PFSK-1 (cell line): ENCODE results near the gene AS3MT.

Experiments
- POLR2AphosphoS5 ChIP-seq: IDR thresholded peaks from 2 replicates; pipeline ENCODE4 v1.6.1; 2012; ENCODE audit warnings: low read depth, mild to moderate bottlenecking, control low read depth, low read length, moderate library complexity
- SIN3A ChIP-seq: IDR thresholded peaks from 2 replicates; pipeline ENCODE4 v1.6.1; 2012; ENCODE audit warnings: mild to moderate bottlenecking, low read length, moderate library complexity, borderline replicate concordance; ENCODE audit not compliant: insufficient read depth
- TAF1 ChIP-seq: IDR thresholded peaks from 2 replicates; pipeline ENCODE4 v1.6.1; 2012; ENCODE audit warnings: low read length, control low read depth, borderline replicate concordance; ENCODE audit not compliant: insufficient read depth
- TF ChIP-seq, protein P1 (sequence below), 2 experiments: IDR thresholded peaks; 2 replicates each; pipeline versions ENCODE4 v1.6.1 to v1.8.0; 2011 to 2012; ENCODE audit warnings: low read depth in 2 of 2, low read length in 2 of 2, control low read depth in 1 of 2, inconsistent platforms in 1 of 2, mild to moderate bottlenecking in 1 of 2, moderate library complexity in 1 of 2; ENCODE audit not compliant: insufficient read depth in 1 of 2

DNA sequence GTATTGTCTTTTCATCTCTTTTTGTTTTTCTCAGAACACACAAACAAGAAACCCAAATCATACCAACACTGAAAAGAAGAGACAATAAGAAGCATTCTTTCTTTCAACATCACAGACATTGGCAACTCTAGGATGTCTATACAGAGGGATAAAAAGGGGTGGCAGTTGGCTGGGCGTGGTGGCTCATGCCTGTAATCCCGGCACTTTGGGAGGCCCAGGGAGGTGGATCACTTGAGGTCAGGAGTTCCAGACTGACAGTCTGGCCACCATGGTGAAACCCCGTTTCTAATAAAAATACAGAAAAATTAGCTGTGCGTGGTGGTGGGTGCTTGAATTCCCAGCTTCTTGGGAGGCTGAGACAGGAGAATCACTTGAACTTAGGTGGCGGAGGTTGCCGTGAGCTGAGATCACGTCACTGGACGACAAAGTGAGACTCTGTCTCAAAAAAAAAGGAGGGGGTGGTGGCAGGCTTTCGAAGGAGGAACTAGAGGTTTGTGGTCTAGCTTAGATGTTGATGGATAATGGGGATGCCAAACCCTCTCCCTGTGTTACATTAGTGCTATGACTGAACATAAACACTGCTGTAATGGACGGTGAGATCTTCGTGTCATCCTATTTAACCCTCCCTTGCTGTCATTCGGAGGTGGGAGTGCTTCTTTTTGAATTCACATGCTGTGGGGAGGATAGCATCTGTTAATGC, 58.2 kb downstream of the AS3MT start:
- TF ChIP-seq TAF1 (no peak), SIN3A (no peak), POLR2AphosphoS5 (no peak)
- TF ChIP-seq, protein P1, sequence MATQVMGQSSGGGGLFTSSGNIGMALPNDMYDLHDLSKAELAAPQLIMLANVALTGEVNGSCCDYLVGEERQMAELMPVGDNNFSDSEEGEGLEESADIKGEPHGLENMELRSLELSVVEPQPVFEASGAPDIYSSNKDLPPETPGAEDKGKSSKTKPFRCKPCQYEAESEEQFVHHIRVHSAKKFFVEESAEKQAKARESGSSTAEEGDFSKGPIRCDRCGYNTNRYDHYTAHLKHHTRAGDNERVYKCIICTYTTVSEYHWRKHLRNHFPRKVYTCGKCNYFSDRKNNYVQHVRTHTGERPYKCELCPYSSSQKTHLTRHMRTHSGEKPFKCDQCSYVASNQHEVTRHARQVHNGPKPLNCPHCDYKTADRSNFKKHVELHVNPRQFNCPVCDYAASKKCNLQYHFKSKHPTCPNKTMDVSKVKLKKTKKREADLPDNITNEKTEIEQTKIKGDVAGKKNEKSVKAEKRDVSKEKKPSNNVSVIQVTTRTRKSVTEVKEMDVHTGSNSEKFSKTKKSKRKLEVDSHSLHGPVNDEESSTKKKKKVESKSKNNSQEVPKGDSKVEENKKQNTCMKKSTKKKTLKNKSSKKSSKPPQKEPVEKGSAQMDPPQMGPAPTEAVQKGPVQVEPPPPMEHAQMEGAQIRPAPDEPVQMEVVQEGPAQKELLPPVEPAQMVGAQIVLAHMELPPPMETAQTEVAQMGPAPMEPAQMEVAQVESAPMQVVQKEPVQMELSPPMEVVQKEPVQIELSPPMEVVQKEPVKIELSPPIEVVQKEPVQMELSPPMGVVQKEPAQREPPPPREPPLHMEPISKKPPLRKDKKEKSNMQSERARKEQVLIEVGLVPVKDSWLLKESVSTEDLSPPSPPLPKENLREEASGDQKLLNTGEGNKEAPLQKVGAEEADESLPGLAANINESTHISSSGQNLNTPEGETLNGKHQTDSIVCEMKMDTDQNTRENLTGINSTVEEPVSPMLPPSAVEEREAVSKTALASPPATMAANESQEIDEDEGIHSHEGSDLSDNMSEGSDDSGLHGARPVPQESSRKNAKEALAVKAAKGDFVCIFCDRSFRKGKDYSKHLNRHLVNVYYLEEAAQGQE (IDR thresholded peaks at IDR 0.05; ENCODE audit: insufficient read depth in 1 of 2, low read depth in 2 of 2, low read length in 2 of 2), result no peak
